ENCODE results near the gene PRKD1.

PRKD1 gene

GRCh38 chr14:29773990-29774389 is 153.7 kb downstream of the PRKD1 start:
- H3F3A ChIP-seq (ENCODE audit: control insufficient read depth, insufficient read depth) = no peaks in the 10 kb centered on the region
- H3K79me2 ChIP-seq (ENCODE audit: control insufficient read depth, low read length) = no peaks in the 10 kb centered on the region
- no peaks in the 10 kb centered on the region for H3K9me3 ChIP-seq (ENCODE audit: control insufficient read depth, insufficient read depth, low read length)
- H4K20me1 ChIP-seq (ENCODE audit: control insufficient read depth, insufficient read depth, low read depth, low read length) = no peaks in the 10 kb centered on the region
- no peak overlapping the region for H3K27ac ChIP-seq (ENCODE audit: low read depth, low read length)
- H3K4me1 ChIP-seq (ENCODE audit: control insufficient read depth, low read length) = no peaks in the 10 kb centered on the region
- TF ChIP-seq EZH2phosphoT487 (IDR thresholded peaks at IDR 0.05; ENCODE audit: borderline replicate concordance, low read length) = no peak
- no peak for TF ChIP-seq CTCF (IDR thresholded peaks at IDR 0.05; ENCODE audit: low read depth, low read length, poor library complexity, severe bottlenecking)
- no peaks in the 10 kb centered on the region for H3K27me3 ChIP-seq (ENCODE audit: control insufficient read depth, low read length)
- no peaks in the 10 kb centered on the region for H3K9me2 ChIP-seq (replicated peaks; ENCODE audit: control insufficient read depth, low read length)
- H3K4me3 ChIP-seq (ENCODE audit: low read length) = no peak overlapping the region
- no peaks in the 10 kb centered on the region for H3K36me3 ChIP-seq (ENCODE audit: control insufficient read depth, low read length)
- H3K4me2 ChIP-seq (ENCODE audit: low read length) = no peak overlapping the region

DNA sequence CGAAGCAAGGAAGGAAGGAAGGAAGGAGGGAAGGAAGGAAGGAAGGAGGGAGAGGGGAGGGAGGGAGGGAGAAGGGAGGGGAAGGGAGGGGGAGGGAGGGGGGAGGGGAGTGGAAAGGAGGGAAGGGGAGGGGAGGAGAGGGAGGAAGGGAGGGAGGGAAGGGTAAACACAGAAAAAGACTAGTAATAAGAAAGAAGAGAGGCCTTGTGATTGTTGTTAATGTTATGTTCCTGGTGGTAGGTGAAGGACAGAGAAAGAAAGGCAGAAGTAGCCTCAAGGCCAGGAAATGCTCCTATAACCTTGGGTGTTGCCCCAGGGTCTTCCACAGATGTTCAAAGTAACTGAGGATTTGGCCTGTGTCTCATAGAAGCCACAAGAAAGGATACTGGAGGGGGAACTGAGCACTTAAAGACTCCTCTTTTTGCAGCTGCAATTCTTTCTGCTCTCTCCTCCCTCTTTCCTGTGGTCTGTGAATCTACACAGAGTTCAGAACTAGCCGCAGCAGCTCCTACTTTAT is 164.2 kb downstream of the PRKD1 start:
- no peaks in the 10 kb centered on the region for H3F3A ChIP-seq (ENCODE audit: control insufficient read depth, insufficient read depth)
- no peak overlapping the region for H3K4me3 ChIP-seq (ENCODE audit: low read length)
- no peaks in the 10 kb centered on the region for H3K27me3 ChIP-seq (ENCODE audit: control insufficient read depth, low read length)
- no peaks in the 10 kb centered on the region for H3K4me1 ChIP-seq (ENCODE audit: control insufficient read depth, low read length)
- no peaks in the 10 kb centered on the region for H3K36me3 ChIP-seq (ENCODE audit: control insufficient read depth, low read length)
- H3K9me2 ChIP-seq (replicated peaks; ENCODE audit: control insufficient read depth, low read length) = no peaks in the 10 kb centered on the region
- TF ChIP-seq CTCF (IDR thresholded peaks at IDR 0.05; ENCODE audit: low read depth, low read length, poor library complexity, severe bottlenecking) (no peak), EZH2phosphoT487 (IDR thresholded peaks at IDR 0.05; ENCODE audit: borderline replicate concordance, low read length) (no peak)
- H3K79me2 ChIP-seq (ENCODE audit: control insufficient read depth, low read length) = no peaks in the 10 kb centered on the region
- H3K9me3 ChIP-seq (ENCODE audit: control insufficient read depth, insufficient read depth, low read length) = no peaks in the 10 kb centered on the region
- no peak overlapping the region for H3K4me2 ChIP-seq (ENCODE audit: low read length)
- no peak overlapping the region for H3K27ac ChIP-seq (ENCODE audit: low read depth, low read length)
- no peaks in the 10 kb centered on the region for H4K20me1 ChIP-seq (ENCODE audit: control insufficient read depth, insufficient read depth, low read depth, low read length)

- Histone ChIP-seq H3F3A (ENCODE audit: control insufficient read depth, insufficient read depth) (no peaks in the 10 kb centered on the region), H3K27ac (ENCODE audit: low read depth, low read length) (no peak overlapping the region), H3K9me3 (ENCODE audit: control insufficient read depth, insufficient read depth, low read length) (no peaks in the 10 kb centered on the region), H3K27me3 (ENCODE audit: control insufficient read depth, low read length) (no peaks in the 10 kb centered on the region), H4K20me1 (ENCODE audit: control insufficient read depth, insufficient read depth, low read depth, low read length) (no peaks in the 10 kb centered on the region), H3K79me2 (ENCODE audit: control insufficient read depth, low read length) (no peaks in the 10 kb centered on the region), H3K4me2 (ENCODE audit: low read length) (no peak overlapping the region), H3K9me2 (replicated peaks; ENCODE audit: control insufficient read depth, low read length) (no peaks in the 10 kb centered on the region), H3K4me1 (ENCODE audit: control insufficient read depth, low read length) (no peaks in the 10 kb centered on the region), H3K36me3 (ENCODE audit: control insufficient read depth, low read length) (no peaks in the 10 kb centered on the region), H3K4me3 (ENCODE audit: low read length) (no peak overlapping the region)
- TF ChIP-seq CTCF (IDR thresholded peaks at IDR 0.05; ENCODE audit: low read depth, low read length, poor library complexity, severe bottlenecking) = no peak
- no peak for TF ChIP-seq EZH2phosphoT487 (IDR thresholded peaks at IDR 0.05; ENCODE audit: borderline replicate concordance, low read length)
Measured at GRCh38 chr14:29759521-29760340, 167.9 kb downstream of the PRKD1 start.
